GM21367 (cell line): ENCODE measurements around the gene TLR6.

Experiments
- ATAC-seq: cut with Tn5 transposase; IDR thresholded peaks from one replicate; pipeline ENCODE4 v1.9.1; 2021; ENCODE audit not compliant: unreplicated experiment

Gene TLR6, protein sequence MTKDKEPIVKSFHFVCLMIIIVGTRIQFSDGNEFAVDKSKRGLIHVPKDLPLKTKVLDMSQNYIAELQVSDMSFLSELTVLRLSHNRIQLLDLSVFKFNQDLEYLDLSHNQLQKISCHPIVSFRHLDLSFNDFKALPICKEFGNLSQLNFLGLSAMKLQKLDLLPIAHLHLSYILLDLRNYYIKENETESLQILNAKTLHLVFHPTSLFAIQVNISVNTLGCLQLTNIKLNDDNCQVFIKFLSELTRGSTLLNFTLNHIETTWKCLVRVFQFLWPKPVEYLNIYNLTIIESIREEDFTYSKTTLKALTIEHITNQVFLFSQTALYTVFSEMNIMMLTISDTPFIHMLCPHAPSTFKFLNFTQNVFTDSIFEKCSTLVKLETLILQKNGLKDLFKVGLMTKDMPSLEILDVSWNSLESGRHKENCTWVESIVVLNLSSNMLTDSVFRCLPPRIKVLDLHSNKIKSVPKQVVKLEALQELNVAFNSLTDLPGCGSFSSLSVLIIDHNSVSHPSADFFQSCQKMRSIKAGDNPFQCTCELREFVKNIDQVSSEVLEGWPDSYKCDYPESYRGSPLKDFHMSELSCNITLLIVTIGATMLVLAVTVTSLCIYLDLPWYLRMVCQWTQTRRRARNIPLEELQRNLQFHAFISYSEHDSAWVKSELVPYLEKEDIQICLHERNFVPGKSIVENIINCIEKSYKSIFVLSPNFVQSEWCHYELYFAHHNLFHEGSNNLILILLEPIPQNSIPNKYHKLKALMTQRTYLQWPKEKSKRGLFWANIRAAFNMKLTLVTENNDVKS

GRCh38 chr4:38856524-38857337, at the start of gene TLR6:
TSS of gene TLR6 (minus strand) at chr4:38856817. CDS start at chr4:38829473, 27,344 bp downstream.
- ATAC-seq = no peak

DNA sequence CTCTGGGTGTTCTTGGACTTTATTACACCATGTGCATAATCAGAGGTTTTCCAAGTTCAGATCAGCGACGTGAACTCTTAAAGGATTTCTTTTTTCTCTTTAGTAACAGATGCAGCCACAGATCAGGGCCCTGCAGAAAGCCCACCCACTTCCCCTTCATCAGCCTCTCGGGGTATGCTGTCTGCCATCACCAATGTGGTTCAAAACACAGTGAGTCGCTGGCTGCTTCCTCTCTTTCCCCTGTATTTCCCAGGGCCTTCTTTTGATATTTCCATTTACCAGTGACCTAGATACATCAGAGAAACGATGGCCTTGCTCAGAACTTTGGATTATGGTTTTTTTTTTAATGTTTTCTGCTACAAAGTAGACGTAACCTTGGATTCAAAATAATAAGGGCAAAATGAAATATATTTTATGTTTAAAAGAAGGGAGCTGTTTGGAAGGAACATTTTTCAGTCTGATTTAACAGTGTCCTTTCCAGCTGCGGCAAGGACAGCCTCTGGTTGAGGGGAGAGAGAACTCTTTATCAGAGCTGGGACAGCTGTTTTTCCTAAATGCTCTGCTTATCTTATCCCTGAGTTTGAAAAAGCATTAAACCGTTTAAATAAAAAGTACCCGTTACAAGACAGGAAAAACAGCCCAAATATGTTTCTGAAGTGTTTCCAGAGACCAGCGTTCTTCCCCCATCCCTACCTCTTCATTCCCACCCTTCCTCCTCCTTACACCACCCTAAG, 49.2 kb upstream of the TLR6 start:
- no peak for ATAC-seq

- no peak for ATAC-seq
Measured at GRCh38 chr4:38904682-38905081, 48.1 kb upstream of the TLR6 start.

- no peak for ATAC-seq
Measured at GRCh38 chr4:38904090-38904666, 47.6 kb upstream of the TLR6 start.

DNA sequence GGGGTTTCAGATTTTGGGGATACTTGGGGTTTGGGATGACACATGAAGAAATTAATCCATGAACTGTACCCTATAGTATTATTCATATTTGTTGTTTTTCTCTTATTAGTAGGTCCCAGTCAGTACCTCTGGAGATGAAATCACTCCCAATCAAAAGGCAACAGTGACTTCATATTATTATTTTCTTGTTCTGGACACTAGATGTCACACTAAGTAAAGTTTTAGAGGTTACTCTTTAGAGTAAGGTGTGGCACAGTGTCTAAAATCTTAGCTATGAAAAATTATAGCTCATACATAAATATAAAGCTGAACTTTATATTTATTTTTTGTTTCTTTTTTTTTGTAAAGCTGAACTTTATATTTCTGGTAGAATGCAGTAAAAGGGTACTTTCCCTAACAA, 46.1 kb upstream of the TLR6 start:
- ATAC-seq = no peak

DNA sequence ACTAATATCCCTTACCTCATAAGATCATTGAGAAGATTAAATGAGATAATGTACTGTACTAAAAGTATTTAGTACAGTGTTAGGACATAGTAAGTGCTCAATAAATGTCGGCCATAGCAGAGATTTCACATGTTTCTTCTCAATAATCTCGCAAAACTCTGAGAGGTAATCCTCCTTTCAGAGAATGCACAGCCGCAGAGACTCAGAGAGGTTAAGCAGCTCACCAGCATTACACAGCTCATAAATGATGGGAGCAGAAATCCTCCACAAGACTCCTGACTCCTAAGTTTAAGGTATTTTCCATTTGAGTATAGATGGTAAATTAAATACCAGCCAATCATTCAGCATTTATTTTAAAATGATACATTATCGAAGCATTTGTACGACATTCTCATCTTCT, 45.6 kb upstream of the TLR6 start:
- ATAC-seq = no peak

- ATAC-seq = no peak
Measured at GRCh38 chr4:38898245-38898644, 41.6 kb upstream of the TLR6 start.

- no peak for ATAC-seq
Measured at GRCh38 chr4:38896940-38897339, 40.3 kb upstream of the TLR6 start.

DNA sequence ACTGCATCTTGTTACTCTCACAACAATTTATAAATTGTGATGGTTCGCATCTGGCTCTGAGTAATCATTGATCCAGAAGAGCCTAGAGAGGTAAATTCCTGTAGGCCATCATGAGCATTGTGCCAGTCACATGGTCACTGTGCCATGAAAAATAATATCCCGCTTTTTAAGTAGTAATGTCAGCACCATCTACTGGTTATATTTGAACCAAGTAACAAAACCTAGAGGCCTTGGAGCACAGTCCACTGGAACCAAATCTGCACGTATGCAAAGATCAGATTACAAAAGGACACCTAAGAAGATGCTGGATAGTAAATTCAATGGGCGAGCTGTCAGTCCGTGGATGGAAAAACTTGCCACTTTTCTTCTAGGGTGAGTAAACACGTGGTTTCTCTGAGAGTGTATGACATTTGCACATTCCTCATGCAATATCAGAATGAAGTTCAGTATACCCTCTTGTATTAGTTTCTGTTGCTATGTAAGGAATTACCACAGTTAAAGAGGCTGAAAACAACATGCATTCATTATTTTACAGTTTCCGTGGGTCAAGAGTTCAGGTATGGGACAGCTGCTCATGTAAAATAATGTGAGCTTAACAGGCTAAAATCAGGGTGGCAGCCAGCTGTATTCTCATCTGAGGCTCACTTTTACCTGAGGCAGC, 37.8 kb upstream of the TLR6 start:
- no peak for ATAC-seq

- no peak for ATAC-seq
Measured at GRCh38 chr4:38891051-38891983, 34.7 kb upstream of the TLR6 start.

GRCh38 chr4:38889143-38889542, 32.5 kb upstream of the TLR6 start:
- ATAC-seq = no peak

DNA sequence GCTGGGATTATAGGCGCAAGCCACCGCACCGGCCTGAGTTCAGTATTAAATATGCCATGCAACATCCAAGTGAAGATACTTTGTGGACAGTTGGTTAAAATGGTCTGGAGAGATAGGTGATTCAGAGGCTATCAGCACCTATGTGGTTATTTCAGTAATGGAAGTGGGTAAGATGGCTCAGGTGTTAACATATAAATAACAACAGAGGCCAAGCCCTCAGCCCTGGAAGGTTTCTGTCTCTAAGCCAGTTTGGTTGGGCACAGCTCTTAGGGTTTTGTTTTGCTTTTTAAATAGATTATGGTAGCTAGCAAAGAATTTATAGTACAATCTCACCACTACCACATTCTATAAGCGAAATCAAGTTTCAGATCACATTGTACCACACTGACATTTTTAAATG, 27.6 kb upstream of the TLR6 start:
- no peak for ATAC-seq

- no peak for ATAC-seq
Measured at GRCh38 chr4:38876636-38877035, 20.0 kb upstream of the TLR6 start.

- no peak for ATAC-seq
Measured at GRCh38 chr4:38873290-38873944, 16.8 kb upstream of the TLR6 start.

DNA sequence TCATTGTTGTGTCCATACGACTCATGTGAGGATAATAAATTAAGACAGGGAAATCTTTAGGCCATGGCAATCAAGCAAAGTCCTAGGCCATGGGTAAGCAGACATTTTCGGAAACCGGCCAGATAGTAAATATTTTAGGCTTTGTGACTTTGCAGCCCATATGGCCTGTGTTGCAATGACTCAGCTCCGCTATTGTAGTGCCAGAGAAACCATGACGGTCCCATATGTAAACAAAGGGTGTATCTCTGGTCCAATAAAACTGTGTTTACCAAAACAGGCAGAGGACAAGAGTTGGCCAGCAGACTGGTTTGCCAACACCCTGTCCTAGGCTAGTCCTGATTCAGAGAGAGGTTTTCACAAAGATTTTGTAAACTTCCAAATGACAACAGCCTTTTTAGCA, 16.0 kb upstream of the TLR6 start:
- no peak for ATAC-seq

- ATAC-seq = no peak
Measured at GRCh38 chr4:38871593-38871992, 15.0 kb upstream of the TLR6 start.

DNA sequence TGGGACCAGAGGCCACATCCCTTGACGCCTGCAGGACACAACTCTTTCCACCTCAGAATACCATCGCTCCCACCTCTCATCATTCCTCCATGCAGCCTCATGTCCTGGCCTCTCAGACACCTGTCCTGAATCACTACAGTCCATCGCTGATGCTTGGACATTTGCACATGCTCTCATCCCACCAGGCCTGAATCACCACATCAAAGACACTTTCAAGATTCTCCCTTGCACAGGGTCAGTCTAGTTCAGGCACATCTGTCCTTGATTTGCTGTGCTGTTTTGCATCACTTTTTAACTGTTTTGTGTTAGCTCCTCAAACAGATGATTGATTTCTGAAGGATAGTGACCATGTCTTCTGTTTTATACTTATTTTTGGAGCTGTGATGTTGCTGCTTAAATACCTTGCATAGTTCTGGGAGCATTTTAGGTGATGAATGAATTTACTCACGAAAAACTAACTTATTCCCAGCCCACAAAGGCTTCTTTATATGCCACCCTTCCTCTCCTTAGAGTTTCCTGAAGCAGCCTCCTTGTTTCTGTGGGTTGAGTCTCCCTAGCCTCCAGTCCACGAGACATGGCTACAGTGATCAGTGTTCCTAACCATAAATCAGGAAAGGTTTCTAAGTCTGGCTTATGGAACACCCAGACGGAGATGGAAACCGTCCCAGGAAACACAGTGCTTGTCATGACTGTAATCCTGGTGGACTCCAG, 13.6 kb upstream of the TLR6 start:
- no peak for ATAC-seq

GRCh38 chr4:38869511-38869910, 12.9 kb upstream of the TLR6 start:
- ATAC-seq = no peak
